ENCODE measurements around the gene PERM1. TPM values are rescaled to one million over a fixed set of nuclear protein-coding genes. Genes with fewer than 3 reads are reported as not detected.

PERM1 gene
- total RNA-seq, 1 experiment from 2014 or later: 0.81 TPM

DNA sequence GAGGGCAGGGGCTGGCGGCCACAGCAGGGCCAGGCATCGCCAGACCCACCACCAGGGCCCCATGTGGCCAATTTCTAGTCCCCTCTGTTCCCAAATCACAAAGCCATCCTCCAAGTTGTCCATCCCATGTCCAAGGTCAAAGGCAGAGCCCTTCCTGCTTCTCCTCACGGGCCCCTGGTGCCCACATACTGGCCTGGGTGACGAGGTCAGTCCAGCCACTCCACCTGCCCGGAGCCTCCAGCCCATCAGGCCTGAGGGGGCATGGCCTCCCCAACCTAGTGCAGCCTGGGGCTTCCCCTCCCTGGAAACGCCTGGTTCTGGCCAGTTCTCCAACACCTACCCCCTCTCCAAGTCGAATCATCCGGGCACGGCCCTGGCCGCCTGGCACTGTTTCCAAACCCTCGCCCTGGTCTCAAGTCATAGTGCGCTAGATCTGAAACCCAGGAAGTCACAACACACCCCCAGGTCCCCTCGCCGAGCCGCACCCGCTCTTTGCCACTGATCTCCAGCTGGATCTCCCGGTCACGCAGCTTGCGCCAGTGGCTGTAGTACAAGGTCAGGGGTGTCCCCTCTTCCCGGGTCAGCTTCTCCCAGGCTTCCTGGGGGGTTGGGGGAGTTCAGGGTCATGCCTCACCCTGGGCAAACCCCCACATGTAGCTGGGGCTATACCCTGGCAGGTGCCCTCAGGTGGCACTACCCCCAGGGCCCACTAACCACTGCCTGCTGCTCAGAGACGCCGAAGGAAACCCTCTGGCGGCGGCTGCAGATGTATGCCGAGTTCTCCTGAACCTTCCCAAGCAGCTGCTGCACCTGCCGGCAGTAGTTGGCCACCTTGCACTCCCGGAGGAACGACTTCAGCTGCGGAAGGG is 36.0 kb downstream of the PERM1 start:
- ChIA-PET CTCF (interaction anchor here (0.6 kb wide), 1 partner anchor 916 kb away, joined by 5 read pairs; no protein-coding TSS in a partner anchor), POLR2A (ENCODE audit: unreplicated experiment) (no interaction called here)
- TF ChIP-seq EZH2 (IDR thresholded peaks at IDR 0.05; ENCODE audit: low read depth): no peak
- TF ChIP-seq CTCF (conservative IDR thresholded peaks at IDR 0.05): no peak
- Histone ChIP-seq H3K9me3 (ENCODE audit: insufficient read depth, low read depth) (no peaks in the 10 kb centered on the region), H3K4me1 (replicated peaks; ENCODE audit: insufficient read depth) (peaks cover 5% of the 10 kb centered on the region; the same call in 1 of the 2 replicates), H3K27me3 (ENCODE audit: insufficient read depth, low read depth) (peaks cover 21% of the 10 kb centered on the region), H3K36me3 (ENCODE audit: low read depth) (no peaks in the 10 kb centered on the region), H3K79me2 (ENCODE audit: low read depth) (no peaks in the 10 kb centered on the region), H2AFZ (no peak overlapping the region), H3F3A (ENCODE audit: insufficient read depth, low read depth) (peaks cover 15% of the 10 kb centered on the region; the same call in 1 of the 2 replicates), H3K27ac (no peak overlapping the region), H3K9me2 (ENCODE audit: insufficient read depth) (no peaks in the 10 kb centered on the region), H3K4me2 (no peak overlapping the region), H3K4me3 (no peak overlapping the region), H4K20me1 (ENCODE audit: insufficient read depth) (peaks cover 8% of the 10 kb centered on the region)
- no peak for DNase-seq
- intact Hi-C loops (cut with micrococcal nuclease; ENCODE audit: unreplicated experiment): no loop called here
- BruUV-seq (replicated peaks): no TSS peak

DNA sequence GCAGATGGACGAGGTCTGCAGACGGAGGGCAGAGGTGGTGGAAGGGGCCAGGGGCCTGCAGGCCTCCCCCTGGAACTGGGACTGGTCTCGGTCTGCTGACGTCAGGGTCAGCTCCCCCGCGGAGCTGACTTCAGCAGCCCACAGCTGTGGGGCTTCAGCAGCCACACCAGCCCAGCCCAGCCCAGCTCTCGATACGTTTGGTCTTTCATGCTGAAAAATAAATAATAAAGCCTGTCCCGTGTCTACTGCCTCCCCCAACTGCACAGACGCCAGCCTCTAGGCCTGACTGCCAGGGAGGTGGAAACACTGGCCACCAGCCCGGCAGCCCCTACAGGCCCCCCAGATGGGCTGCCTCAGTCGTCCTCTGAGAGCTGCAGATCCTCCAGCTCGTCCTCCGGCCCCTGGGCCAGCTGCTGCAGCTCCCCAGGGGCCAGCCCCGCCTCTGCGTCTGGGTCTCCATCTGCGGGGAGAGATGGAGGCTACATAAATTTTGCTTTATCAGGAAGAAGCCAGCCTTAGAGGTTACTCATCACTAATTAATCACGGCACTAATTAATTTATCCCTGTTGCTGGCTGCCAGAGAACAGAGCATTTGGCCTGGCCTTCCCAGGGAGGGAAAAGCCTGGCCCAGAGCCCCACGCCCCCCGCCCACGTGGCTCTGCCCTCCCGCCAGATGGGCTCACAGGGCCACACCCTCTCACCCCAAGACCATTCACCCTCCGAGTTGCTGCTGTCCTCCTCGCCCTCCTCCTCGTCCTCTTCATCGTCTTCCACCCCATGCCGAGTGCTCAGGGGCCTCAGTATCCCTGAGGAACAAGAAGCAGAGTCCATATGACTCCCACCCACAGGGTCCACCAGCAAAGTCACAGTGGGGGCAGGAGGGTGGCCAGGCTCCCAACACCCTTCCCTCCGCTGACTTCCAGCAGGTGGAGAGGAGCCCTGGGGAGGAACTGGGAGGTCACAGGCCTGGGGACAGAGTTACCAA is 37.3 kb downstream of the PERM1 start:
- TF ChIP-seq CTCF (conservative IDR thresholded peaks at IDR 0.05) (no peak), EZH2 (IDR thresholded peaks at IDR 0.05; ENCODE audit: low read depth) (no peak)
- no peak overlapping the region for H3K4me2 ChIP-seq
- H3F3A ChIP-seq (ENCODE audit: insufficient read depth, low read depth): peaks cover 21% of the 10 kb centered on the region; the same call in 1 of the 2 replicates
- peaks cover 8% of the 10 kb centered on the region for H4K20me1 ChIP-seq (ENCODE audit: insufficient read depth)
- H3K79me2 ChIP-seq (ENCODE audit: low read depth): no peaks in the 10 kb centered on the region
- POLR2A ChIA-PET (ENCODE audit: unreplicated experiment): no interaction called here
- CTCF ChIA-PET: interaction anchor here (0.7 kb wide), 1 partner anchor 11 kb away, joined by 3 read pairs; no protein-coding TSS in a partner anchor
- H3K4me3 ChIP-seq: no peak overlapping the region
- TSS peak; percentile 57 for BruUV-seq (replicated peaks)
- H3K27me3 ChIP-seq (ENCODE audit: insufficient read depth, low read depth): peaks cover 27% of the 10 kb centered on the region
- no peak overlapping the region for H3K27ac ChIP-seq
- intact Hi-C loops (cut with micrococcal nuclease; ENCODE audit: unreplicated experiment): no loop called here
- DNase-seq: no peak
- H3K36me3 ChIP-seq (ENCODE audit: low read depth): no peaks in the 10 kb centered on the region
- peaks cover 15% of the 10 kb centered on the region; the same call in 1 of the 2 replicates for H3K4me1 ChIP-seq (replicated peaks; ENCODE audit: insufficient read depth)
- no peaks in the 10 kb centered on the region for H3K9me3 ChIP-seq (ENCODE audit: insufficient read depth, low read depth)
- H2AFZ ChIP-seq: no peak overlapping the region
- no peaks in the 10 kb centered on the region for H3K9me2 ChIP-seq (ENCODE audit: insufficient read depth)
